ENCODE measurements around the gene GOLGA6L9. TPM values are rescaled to one million over a fixed set of nuclear protein-coding genes. Genes with fewer than 3 reads are reported as not detected.
A peak's percentile ranks its signal among the peaks of the same experiment; 100 is the strongest.
"Not testable (repeated sequence)": the region's sequence is repeated elsewhere in the genome, so short reads cannot be mapped to it uniquely, and the experiment has no call there.

The GOLGA6L9 gene, protein sequence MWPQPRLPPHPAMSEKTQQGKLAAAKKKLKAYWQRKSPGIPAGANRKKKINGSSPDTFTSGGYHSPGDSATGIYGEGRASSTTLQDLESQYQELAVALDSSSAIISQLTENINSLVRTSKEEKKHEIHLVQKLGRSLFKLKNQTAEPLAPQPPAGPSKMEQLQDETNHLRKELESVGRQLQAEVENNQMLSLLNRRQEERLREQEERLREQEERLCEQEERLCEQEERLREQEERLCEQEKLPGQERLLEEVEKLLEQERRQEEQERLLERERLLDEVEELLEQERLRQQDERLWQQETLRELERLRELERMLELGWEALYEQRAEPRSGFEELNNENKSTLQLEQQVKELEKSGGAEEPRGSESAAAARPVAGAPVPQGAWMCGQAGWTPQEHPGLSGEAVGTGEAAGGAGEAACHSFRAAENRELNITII
- total RNA-seq: 1 to 10 TPM; 3.8 to 3.9 TPM
- under 1 TPM; 0.11 to 0.69 TPM for polyA plus RNA-seq

GRCh38 chr15:82429693-82430092 is at the start of gene GOLGA6L9:
GOLGA6L9 (plus strand) TSS chr15:82429816; CDS start chr15:82430080, 264 bp downstream.
- DNase-seq; H3K4me3 Mint-ChIP-seq; H3K27ac Mint-ChIP-seq; H3K4me1 ChIP-seq (ENCODE audit: insufficient read depth, low read length); H3K4me3 ChIP-seq (ENCODE audit: low read length in 2 of 2); CTCF ChIA-PET (ENCODE audit: partially characterized antibody); H3K9me3 Mint-ChIP-seq; H3K27me3 ChIP-seq (ENCODE audit: insufficient read depth, low read length); H3K4me1 Mint-ChIP-seq; H3K9me3 ChIP-seq (ENCODE audit: control insufficient read depth in 1 of 2, low read length in 2 of 2); intact Hi-C loops (cut with micrococcal nuclease); H3K27me3 Mint-ChIP-seq; H3K36me3 Mint-ChIP-seq; H3K27ac ChIP-seq (ENCODE audit: low read depth, low read length); H3K36me3 ChIP-seq (ENCODE audit: insufficient read depth, low read length); POLR2A ChIA-PET (ENCODE audit: partially characterized antibody): not testable (repeated sequence)

DNA sequence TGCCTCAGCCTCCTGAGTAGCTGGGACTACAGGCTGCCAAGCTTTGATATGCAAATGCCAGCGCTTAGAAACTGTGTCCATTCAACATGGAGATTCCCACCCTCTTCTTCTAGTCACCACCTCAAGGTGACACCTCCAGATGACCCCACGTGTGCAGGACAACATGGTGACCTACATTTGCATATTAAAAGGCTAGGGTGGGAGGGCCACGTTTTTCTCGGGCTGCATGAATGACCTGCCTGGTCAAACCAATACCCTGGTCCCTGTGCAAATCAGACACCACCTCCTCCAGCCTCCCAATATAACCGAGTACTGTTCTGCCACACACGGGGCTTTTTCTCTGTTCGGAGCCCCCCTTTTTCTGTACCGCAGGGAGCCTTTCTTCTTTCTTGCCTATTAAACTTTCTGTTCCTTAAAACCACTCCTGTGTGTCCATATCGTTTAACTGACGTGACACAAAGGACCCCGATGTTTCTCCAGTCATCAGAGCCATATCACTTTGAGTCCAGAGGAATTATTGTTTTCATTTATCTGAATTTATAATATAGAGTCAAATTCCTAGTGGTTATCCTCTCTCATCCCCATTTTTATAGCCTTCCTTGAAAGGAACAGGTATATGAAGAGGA is 48.2 kb upstream of the GOLGA6L9 start:
- POLR2A ChIA-PET (ENCODE audit: partially characterized antibody); H3K27me3 Mint-ChIP-seq; H3K4me1 ChIP-seq (ENCODE audit: insufficient read depth, low read length); H3K27ac Mint-ChIP-seq; H3K27ac ChIP-seq (ENCODE audit: low read depth, low read length); CTCF ChIA-PET (ENCODE audit: partially characterized antibody); H3K9me3 ChIP-seq (ENCODE audit: control insufficient read depth in 1 of 2, low read length in 2 of 2); DNase-seq; H3K9me3 Mint-ChIP-seq; H3K4me3 ChIP-seq (ENCODE audit: low read length in 2 of 2); H3K4me1 Mint-ChIP-seq; intact Hi-C loops (cut with micrococcal nuclease); H3K36me3 ChIP-seq (ENCODE audit: insufficient read depth, low read length); H3K27me3 ChIP-seq (ENCODE audit: insufficient read depth, low read length); H3K36me3 Mint-ChIP-seq: not testable (repeated sequence)
- peak overlapping the region in 1 of 8 donors; percentile 63 for H3K4me3 Mint-ChIP-seq

GRCh38 chr15:82387209-82387608 is 42.4 kb upstream of the GOLGA6L9 start:
- H3K4me3 ChIP-seq (ENCODE audit: low read length in 2 of 2); H3K36me3 Mint-ChIP-seq; H3K36me3 ChIP-seq (ENCODE audit: insufficient read depth, low read length); H3K27ac ChIP-seq (ENCODE audit: low read depth, low read length); H3K27me3 Mint-ChIP-seq; H3K27ac Mint-ChIP-seq; CTCF ChIA-PET (ENCODE audit: partially characterized antibody); DNase-seq; H3K27me3 ChIP-seq (ENCODE audit: insufficient read depth, low read length); H3K9me3 ChIP-seq (ENCODE audit: control insufficient read depth in 1 of 2, low read length in 2 of 2); intact Hi-C loops (cut with micrococcal nuclease); H3K4me1 ChIP-seq (ENCODE audit: insufficient read depth, low read length); POLR2A ChIA-PET (ENCODE audit: partially characterized antibody); H3K9me3 Mint-ChIP-seq; H3K4me3 Mint-ChIP-seq: not testable (repeated sequence)
- peaks cover 0 to 14% (median 9%) of the 10 kb centered on the region in 4 donors for H3K4me1 Mint-ChIP-seq

DNA sequence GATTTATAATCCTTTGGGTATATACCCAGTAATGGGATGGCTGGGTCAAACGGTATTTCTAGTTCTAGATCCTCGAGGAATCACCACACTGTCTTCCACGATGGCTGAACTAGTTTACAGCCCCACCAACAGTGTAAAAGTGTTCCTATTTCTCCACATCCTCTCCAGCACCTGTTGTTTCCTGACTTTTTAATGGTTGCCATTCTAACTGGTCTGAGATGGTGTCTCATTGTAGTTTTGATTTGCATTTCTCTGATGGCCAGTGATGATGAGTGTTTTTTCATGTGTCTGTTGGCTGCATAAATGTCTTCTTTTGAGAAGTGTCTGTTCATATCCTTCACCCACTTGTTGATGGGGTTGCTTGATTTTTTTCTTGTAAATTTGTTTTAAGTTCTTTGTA is 39.5 kb upstream of the GOLGA6L9 start:
- H3K27ac Mint-ChIP-seq: peak overlapping the region in 1 of 7 donors; percentile 6

GRCh38 chr15:82392077-82392476 is 37.5 kb upstream of the GOLGA6L9 start:
- H3K27me3 ChIP-seq (ENCODE audit: insufficient read depth, low read length); POLR2A ChIA-PET (ENCODE audit: partially characterized antibody); H3K9me3 Mint-ChIP-seq; H3K36me3 Mint-ChIP-seq; H3K36me3 ChIP-seq (ENCODE audit: insufficient read depth, low read length); H3K4me3 Mint-ChIP-seq; H3K4me3 ChIP-seq (ENCODE audit: low read length in 2 of 2); H3K27ac ChIP-seq (ENCODE audit: low read depth, low read length); CTCF ChIA-PET (ENCODE audit: partially characterized antibody); H3K9me3 ChIP-seq (ENCODE audit: control insufficient read depth in 1 of 2, low read length in 2 of 2); intact Hi-C loops (cut with micrococcal nuclease); H3K27me3 Mint-ChIP-seq; H3K4me1 ChIP-seq (ENCODE audit: insufficient read depth, low read length); DNase-seq: not testable (repeated sequence)
- Mint-ChIP-seq H3K4me1 (peaks cover 0 to 15% (median 9%) of the 10 kb centered on the region in 4 donors), H3K27ac (peak overlapping the region in 1 of 7 donors; percentile 16)

More for the DNA sequence above, 39.5 kb upstream of the GOLGA6L9 start:
- peaks cover 0 to 15% (median 9%) of the 10 kb centered on the region in 4 donors for H3K4me1 Mint-ChIP-seq
- H3K36me3 Mint-ChIP-seq; intact Hi-C loops (cut with micrococcal nuclease); H3K4me3 ChIP-seq (ENCODE audit: low read length in 2 of 2); H3K36me3 ChIP-seq (ENCODE audit: insufficient read depth, low read length); H3K4me1 ChIP-seq (ENCODE audit: insufficient read depth, low read length); H3K9me3 Mint-ChIP-seq; H3K4me3 Mint-ChIP-seq; CTCF ChIA-PET (ENCODE audit: partially characterized antibody); DNase-seq; H3K27me3 Mint-ChIP-seq; H3K27me3 ChIP-seq (ENCODE audit: insufficient read depth, low read length); POLR2A ChIA-PET (ENCODE audit: partially characterized antibody); H3K9me3 ChIP-seq (ENCODE audit: control insufficient read depth in 1 of 2, low read length in 2 of 2); H3K27ac ChIP-seq (ENCODE audit: low read depth, low read length): not testable (repeated sequence)

DNA sequence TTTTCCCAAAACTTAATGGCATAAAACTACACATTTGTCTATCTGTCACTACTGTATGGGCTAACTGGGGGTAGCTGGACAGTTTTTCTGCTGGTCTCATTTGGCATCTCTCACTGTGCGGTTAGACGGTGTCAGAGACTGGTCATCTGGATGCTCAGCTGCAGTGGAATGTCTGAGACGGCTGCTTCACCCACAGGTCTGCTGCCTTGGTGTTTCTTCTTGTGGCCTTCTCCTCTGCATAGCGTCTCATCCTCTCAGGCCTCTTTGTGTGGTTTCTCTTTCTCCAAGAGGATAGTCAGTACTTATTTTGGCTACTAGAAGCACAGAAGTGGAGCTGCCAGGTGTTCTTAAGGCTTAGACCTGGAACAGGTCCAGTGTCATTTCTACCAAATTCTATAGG is 35.9 kb upstream of the GOLGA6L9 start:
- Histone ChIP-seq H3K4me3 (ENCODE audit: low read length in 2 of 2) (no peak overlapping the region), H3K4me1 (ENCODE audit: insufficient read depth, low read length) (no peaks in the 10 kb centered on the region), H3K27ac (ENCODE audit: low read depth, low read length) (no peak overlapping the region), H3K9me3 (ENCODE audit: control insufficient read depth in 1 of 2, low read length in 2 of 2) (no peaks in the 10 kb centered on the region), H3K36me3 (ENCODE audit: insufficient read depth, low read length) (no peaks in the 10 kb centered on the region), H3K27me3 (ENCODE audit: insufficient read depth, low read length) (no peaks in the 10 kb centered on the region)
- intact Hi-C loops (cut with micrococcal nuclease): no loop called here
- Mint-ChIP-seq H3K4me1 (peaks cover 0 to 16% (median 11%) of the 10 kb centered on the region in 4 donors), H3K27ac (no peak overlapping the region), H3K36me3 (no peaks in the 10 kb centered on the region), H3K27me3 (no peaks in the 10 kb centered on the region), H3K4me3 (no peak overlapping the region), H3K9me3 (no peaks in the 10 kb centered on the region)
- CTCF ChIA-PET (ENCODE audit: partially characterized antibody): no interaction called here
- POLR2A ChIA-PET (ENCODE audit: partially characterized antibody): no interaction called here
- DNase-seq: no peak

DNA sequence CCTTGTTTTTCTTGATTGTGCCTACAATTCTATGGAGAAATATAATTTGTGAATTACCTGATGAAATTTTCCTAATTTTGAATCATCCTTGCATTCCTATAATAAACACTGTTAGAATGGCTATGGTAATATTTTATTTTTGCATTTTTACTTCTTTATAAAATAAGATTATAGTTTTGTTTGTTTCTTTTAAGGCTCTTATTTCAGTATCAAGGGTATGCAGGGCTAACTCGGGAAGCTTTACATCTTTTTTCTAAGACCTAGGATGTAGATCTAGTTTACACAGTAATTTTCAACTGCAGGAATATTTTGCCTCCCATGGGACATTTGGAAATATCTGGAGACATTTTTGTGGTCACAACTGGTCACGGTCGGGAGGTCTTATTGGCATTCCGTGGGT is 33.8 kb upstream of the GOLGA6L9 start:
- peaks cover 0 to 18% (median 9%) of the 10 kb centered on the region in 4 donors for H3K4me1 Mint-ChIP-seq
- intact Hi-C loops (cut with micrococcal nuclease); POLR2A ChIA-PET (ENCODE audit: partially characterized antibody); H3K4me3 ChIP-seq (ENCODE audit: low read length in 2 of 2); H3K27me3 ChIP-seq (ENCODE audit: insufficient read depth, low read length); H3K27ac ChIP-seq (ENCODE audit: low read depth, low read length); H3K36me3 ChIP-seq (ENCODE audit: insufficient read depth, low read length); H3K4me1 ChIP-seq (ENCODE audit: insufficient read depth, low read length); H3K27ac Mint-ChIP-seq; H3K9me3 Mint-ChIP-seq; DNase-seq; H3K36me3 Mint-ChIP-seq; H3K27me3 Mint-ChIP-seq; H3K4me3 Mint-ChIP-seq; H3K9me3 ChIP-seq (ENCODE audit: control insufficient read depth in 1 of 2, low read length in 2 of 2); CTCF ChIA-PET (ENCODE audit: partially characterized antibody): not testable (repeated sequence)
